H1 (cell line): ENCODE results near the gene SH3PXD2A. TPM values are rescaled to one million over a fixed set of nuclear protein-coding genes. Genes with fewer than 3 reads are reported as not detected.

Experiments
- CTCF ChIA-PET: fragments of 300-600 bp; sonication (Branson Sonifier 250); formaldehyde crosslinking; loops from one replicate; lab custom pipeline; 2021; ENCODE audit not compliant: partially characterized antibody; lab: Charles Lee
- POLR2A ChIA-PET: fragments of 300-600 bp; sonication (Branson Sonifier 250); formaldehyde crosslinking; loops from one replicate; lab custom pipeline; 2021; ENCODE audit warnings: inconsistent platforms; ENCODE audit not compliant: partially characterized antibody; lab: Charles Lee
- DNase-seq, 2 experiments: peaks; one replicate each; pipeline versions ENCODE4 v3.0.0 to v3.0.0-alpha.2; 2010 to 2022; ENCODE audit warnings: low spot score in 2 of 2, low read depth in 1 of 2, mixed read lengths in 1 of 2
- FAIRE-seq: peaks from 2 replicates; lab custom pipeline; 2011; peaks lifted over from hg19 to GRCh38; lab: Jason Lieb, UNC
- H2AFZ ChIP-seq: 2 replicates; pipeline ENCODE4 v1.8.1; 2012; ENCODE audit warnings: low read length, inconsistent platforms
- H2AK5ac ChIP-seq: 2 replicates; pipeline ENCODE4 v1.6.1; 2013; ENCODE audit warnings: low read depth, low read length
- H2BK120ac ChIP-seq: replicated peaks from 2 replicates; pipeline ENCODE3; 2013; ENCODE audit warnings: low read depth, low read length, inconsistent platforms
- H2BK12ac ChIP-seq: 2 replicates; pipeline ENCODE4 v1.6.1; 2013; ENCODE audit warnings: low read depth, low read length
- H2BK15ac ChIP-seq: 2 replicates; pipeline ENCODE4 v1.6.1; 2013; ENCODE audit warnings: low read length
- H2BK20ac ChIP-seq: 2 replicates; pipeline ENCODE4 v1.6.1; 2013; ENCODE audit warnings: low read length
- H2BK5ac ChIP-seq: 2 replicates; pipeline ENCODE4 v1.6.1; 2013; ENCODE audit warnings: low read depth, low read length
- H3K14ac ChIP-seq: 2 replicates; pipeline ENCODE4 v1.6.1; 2013; ENCODE audit warnings: inconsistent platforms; ENCODE audit not compliant: insufficient read length
- H3K18ac ChIP-seq: 2 replicates; pipeline ENCODE4 v1.6.1; 2013; ENCODE audit warnings: low read length; ENCODE audit errors: extremely low read depth
- H3K23ac ChIP-seq: 2 replicates; pipeline ENCODE4 v1.6.1; 2013; ENCODE audit warnings: inconsistent platforms; ENCODE audit not compliant: insufficient read length
- H3K23me2 ChIP-seq: 2 replicates; pipeline ENCODE4 v1.6.1; 2013; ENCODE audit warnings: low read depth, low read length
- H3K27ac ChIP-seq: 2 replicates; pipeline ENCODE4 v1.6.1; 2011; ENCODE audit warnings: low read depth, low read length, inconsistent platforms
- H3K27me3 ChIP-seq, 4 experiments: replicated peaks in 1 of 4; 1 replicate in 1 of 4; 2 replicates in 3 of 4; pipeline versions ENCODE4 v1.6.1 to v1.8.1; 2011 to 2013; ENCODE audit warnings: low read length in 3 of 4, mild to moderate bottlenecking in 3 of 4, inconsistent platforms in 2 of 4, mixed read lengths in 2 of 4, moderate library complexity in 1 of 4; ENCODE audit not compliant: control insufficient read depth in 3 of 4, insufficient read depth in 3 of 4; ENCODE audit errors: extremely low read depth in 1 of 4
- H3K36me3 ChIP-seq, 4 experiments: 2 replicates each; pipeline versions ENCODE4 v1.6.1 to v1.8.1; 2011 to 2013; ENCODE audit warnings: mild to moderate bottlenecking in 4 of 4, low read length in 3 of 4, moderate library complexity in 2 of 4, control low read depth in 1 of 4, inconsistent platforms in 1 of 4; ENCODE audit not compliant: insufficient read depth in 4 of 4, control insufficient read depth in 2 of 4
- H3K4ac ChIP-seq: replicated peaks from 2 replicates; pipeline ENCODE3; 2013; ENCODE audit warnings: low read length, low read depth, mixed read lengths, inconsistent platforms; ENCODE audit not compliant: insufficient read length
- H3K4me1 ChIP-seq, 4 experiments: replicated peaks in 1 of 4; 1 replicate in 1 of 4; 2 replicates in 3 of 4; pipeline versions ENCODE4 v1.6.1 to v1.8.1; 2011 to 2013; ENCODE audit warnings: low read length in 3 of 4, inconsistent platforms in 2 of 4, mixed read lengths in 1 of 4; ENCODE audit not compliant: insufficient read depth in 4 of 4, control insufficient read depth in 3 of 4
- H3K4me2 ChIP-seq, 2 experiments: 2 replicates each; pipeline versions ENCODE4 v1.6.1 to v1.8.1; 2011 to 2013; ENCODE audit warnings: low read depth in 2 of 2, low read length in 2 of 2, control low read depth in 1 of 2, inconsistent platforms in 1 of 2, mild to moderate bottlenecking in 1 of 2; ENCODE audit not compliant: insufficient read depth in 1 of 2
- H3K4me3 ChIP-seq, 4 experiments: fragments of 200-600, 300-600 bp in 1 of 4; sonication (generic), shearing (Covaris generic), sonication (Bioruptor Twin) in 1 of 4; 2 replicates each; pipeline versions ENCODE4 v1.5.1 to v1.8.1; 2011 to 2016; ENCODE audit warnings: low read length in 4 of 4, low read depth in 3 of 4, control low read depth in 2 of 4, inconsistent platforms in 2 of 4, mild to moderate bottlenecking in 2 of 4, mixed read lengths in 1 of 4, moderate library complexity in 1 of 4; ENCODE audit not compliant: insufficient read depth in 2 of 4; ENCODE audit errors: extremely low read depth in 1 of 4
- H3K56ac ChIP-seq: replicated peaks from 2 replicates; pipeline ENCODE3; 2013; ENCODE audit warnings: low read depth, mild to moderate bottlenecking, mixed read lengths, low read length, inconsistent platforms; ENCODE audit not compliant: insufficient read length
- H3K79me1 ChIP-seq: 2 replicates; pipeline ENCODE4 v1.6.1; 2013; ENCODE audit warnings: low read depth, low read length, control low read depth
- H3K79me2 ChIP-seq, 2 experiments: 2 replicates each; pipeline versions ENCODE4 v1.6.1 to v1.8.1; 2012 to 2013; ENCODE audit warnings: low read length in 2 of 2, mild to moderate bottlenecking in 2 of 2, inconsistent platforms in 1 of 2; ENCODE audit not compliant: insufficient read depth in 2 of 2, control insufficient read depth in 1 of 2
- H3K9ac ChIP-seq, 4 experiments: replicated peaks in 1 of 4; 1 replicate in 1 of 4; 2 replicates in 3 of 4; pipeline versions ENCODE4 v1.6.1 to v1.8.1; 2011 to 2013; ENCODE audit warnings: low read depth in 3 of 4, low read length in 3 of 4, control low read depth in 2 of 4, mild to moderate bottlenecking in 2 of 4, moderate library complexity in 2 of 4, inconsistent platforms in 1 of 4; ENCODE audit errors: extremely low read depth in 1 of 4
- H3K9me3 ChIP-seq, 2 experiments: 2 replicates each; pipeline versions ENCODE4 v1.6.1 to v1.8.1; 2012 to 2013; ENCODE audit warnings: mild to moderate bottlenecking in 2 of 2, moderate library complexity in 2 of 2, control low read depth in 1 of 2, inconsistent platforms in 1 of 2, low read depth in 1 of 2, low read length in 1 of 2, mixed read lengths in 1 of 2; ENCODE audit not compliant: insufficient read depth in 2 of 2
- H4K20me1 ChIP-seq, 2 experiments: replicated peaks in 1 of 2; 2 replicates each; pipeline versions ENCODE3 to v1.8.1; 2011 to 2013; ENCODE audit warnings: inconsistent platforms in 2 of 2, low read length in 2 of 2, mild to moderate bottlenecking in 1 of 2; ENCODE audit not compliant: insufficient read depth in 2 of 2, control insufficient read depth in 1 of 2
- H4K5ac ChIP-seq: 2 replicates; pipeline ENCODE4 v1.6.1; 2013; ENCODE audit warnings: low read length, low read depth, mixed read lengths, inconsistent platforms; ENCODE audit not compliant: insufficient read length
- H4K8ac ChIP-seq: 2 replicates; pipeline ENCODE4 v1.8.0; 2013; ENCODE audit warnings: mild to moderate bottlenecking, moderate library complexity, low read length, inconsistent platforms; ENCODE audit not compliant: insufficient read depth; ENCODE audit errors: extremely low read depth
- H4K91ac ChIP-seq: replicated peaks from 2 replicates; pipeline ENCODE3; 2013; ENCODE audit warnings: low read length, mixed read lengths, inconsistent platforms; ENCODE audit not compliant: insufficient read length
- BRCA1 ChIP-seq: IDR thresholded peaks from 2 replicates; pipeline ENCODE4 v1.6.1; 2012; ENCODE audit warnings: low read depth, low read length, improper control_type of control experiment
- CREB1 ChIP-seq: IDR thresholded peaks from 2 replicates; pipeline ENCODE4 v1.6.1; 2012; ENCODE audit warnings: inconsistent platforms
- EGR1 ChIP-seq: IDR thresholded peaks from 2 replicates; pipeline ENCODE4 v1.6.1; 2011; ENCODE audit warnings: low read depth, low read length, borderline replicate concordance
- EZH2 ChIP-seq: fragments of 200-600 bp; sonication (generic); IDR thresholded peaks from 2 replicates; pipeline ENCODE4 v1.7.1; 2012; ENCODE audit warnings: low read depth, mild to moderate bottlenecking, moderate library complexity, low read length, inconsistent platforms; ENCODE audit not compliant: severe bottlenecking
- HDAC6 ChIP-seq: IDR thresholded peaks from one replicate; pipeline ENCODE4 v1.7.1; 2012; ENCODE audit warnings: low read depth, mild to moderate bottlenecking, inconsistent platforms, low read length, moderate library complexity
- JUN ChIP-seq: IDR thresholded peaks from 2 replicates; pipeline ENCODE4 v1.6.1; 2011; ENCODE audit warnings: low read depth, mild to moderate bottlenecking, improper control_type of control experiment, low read length
- POLR2AphosphoS5 ChIP-seq: IDR thresholded peaks from 2 replicates; pipeline ENCODE4 v1.6.1; 2011; ENCODE audit warnings: low read depth, low read length
- SIN3A ChIP-seq, 2 experiments: IDR thresholded peaks in 1 of 2; conservative IDR thresholded peaks in 1 of 2; 2 replicates each; pipeline ENCODE4 v1.6.1; 2011 to 2012; ENCODE audit warnings: low read length in 2 of 2, improper control_type of control experiment in 1 of 2, low read depth in 1 of 2, mild to moderate bottlenecking in 1 of 2
- ZNF274 ChIP-seq: IDR thresholded peaks from 2 replicates; pipeline ENCODE4 v1.7.0; 2012; ENCODE audit warnings: low read length, borderline replicate concordance; ENCODE audit errors: extremely low read depth
- WGBS, 2 experiments: shearing (Covaris generic) in 1 of 2; methylation state at CpG; one replicate each; pipeline versions ENCODE4 v1.1.6 to v1.1.7; 2013 to 2015; ENCODE audit warnings: low lambda C conversion rate in 2 of 2, mixed read lengths in 2 of 2, inconsistent platforms in 1 of 2, low coverage in 1 of 2, missing lambda C conversion rate in 1 of 2; ENCODE audit not compliant: insufficient replicate concordance in 2 of 2, insufficient coverage in 1 of 2, insufficient read length in 1 of 2; ENCODE audit errors: extremely low coverage in 1 of 2, missing lambda C conversion rate in 1 of 2; 5-methylcytosine and 5-hydroxymethylcytosine counted together
- polyA plus RNA-seq, 7 experiments: library from polyadenylated mRNA; depleted of rRNA in 3 of 7; stranded (reverse) in 5 of 7; unstranded in 2 of 7; fragments of >200 nt in 5 of 7; fragments of 200-250 nt in 2 of 7; gene quantifications; 1 replicate in 5 of 7; 2 replicates in 1 of 7; 4 replicates in 1 of 7; pipeline versions ENCODE4 v1.2.1 to v1.2.3, GENCODE V29; 2011 to 2013; ENCODE audit warnings: missing spikeins in 2 of 7, mixed read lengths in 2 of 7
- total RNA-seq: library from RNA; stranded (reverse); fragmentation: NEBNext Ultra II Directional; extraction: Animal tissue kit (Norgen Biotek cat#: 25700); gene quantifications from 2 replicates; pipeline ENCODE4 v1.2.1, GENCODE V29; 2021
- TF ChIP-seq, protein P1 (sequence below): IDR thresholded peaks from 2 replicates; pipeline ENCODE4 v1.6.1; 2012; ENCODE audit warnings: low read length, inconsistent platforms
- TF ChIP-seq, protein P2 (sequence below): IDR thresholded peaks from 2 replicates; pipeline ENCODE4 v1.6.1; 2012; ENCODE audit warnings: inconsistent platforms

The SH3PXD2A gene
- total and polyA plus RNA-seq, 2 of the 8 experiments (the other 6 are each of a cell fraction or from before 2014, with no cell fraction given), result 5.4 to 16.3 TPM

DNA sequence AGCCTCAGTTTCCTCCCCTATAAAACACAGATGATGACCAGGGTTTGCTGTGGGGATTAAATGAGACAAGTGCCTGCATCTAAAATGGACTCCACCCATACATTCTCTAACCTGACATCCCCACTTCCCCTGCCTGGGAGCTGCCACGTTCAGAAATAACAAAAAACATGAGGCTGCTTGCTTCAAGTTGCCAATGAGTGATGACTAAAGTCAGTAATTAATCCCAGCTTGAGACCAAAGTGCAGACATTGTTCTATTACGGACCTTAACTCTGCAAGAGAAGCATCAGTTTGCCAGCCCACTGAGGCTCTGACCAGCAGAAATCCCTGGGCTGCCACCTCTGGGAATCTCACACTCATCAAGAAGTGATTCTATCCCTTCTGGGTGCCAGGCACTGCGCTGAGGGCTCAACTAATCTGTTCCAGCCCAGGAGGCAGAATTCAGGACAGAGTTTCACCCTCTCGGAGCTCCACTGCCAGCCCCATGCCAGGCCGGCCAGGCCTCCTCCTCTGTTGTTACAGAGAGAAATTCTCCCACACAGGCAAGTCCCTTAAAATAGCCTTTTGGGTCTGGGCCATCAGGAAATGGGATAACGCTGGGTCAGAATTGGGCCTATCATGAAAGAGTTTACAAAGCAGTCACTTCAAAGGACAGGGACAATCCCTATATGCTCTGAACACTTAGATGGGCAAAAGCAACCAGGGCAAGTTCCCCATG, 11.4 kb downstream of the SH3PXD2A start:
- no peaks in the 10 kb centered on the region for H3K9me3 ChIP-seq
- H2BK5ac ChIP-seq, result no peak overlapping the region
- no peak overlapping the region for H3K4me3 ChIP-seq
- H2BK20ac ChIP-seq, result 0 out of 2 replicates have a peak overlapping the region, but pooled peaks have one; percentile 32
- no peaks in the 10 kb centered on the region for H3K27me3 ChIP-seq
- peak overlapping the region; percentile 72; the same call in 1 of the 2 replicates for H2BK15ac ChIP-seq
- H3K23me2 ChIP-seq, result no peaks in the 10 kb centered on the region
- H4K20me1 ChIP-seq, result no peaks in the 10 kb centered on the region
- H3K14ac ChIP-seq, result no peak overlapping the region
- no peak overlapping the region for H4K91ac ChIP-seq
- WGBS, 2 experiments, result 89% methylated on average over 6 of the region's 6 CpGs; no CpG with 5 or more reads in 1 of the 2 experiments
- no peaks in the 10 kb centered on the region for H3K36me3 ChIP-seq
- no peak overlapping the region for H2BK12ac ChIP-seq
- H4K8ac ChIP-seq, result no peak overlapping the region; the same call in 1 of the 2 replicates
- no peak overlapping the region for H3K27ac ChIP-seq
- ChIA-PET POLR2A (interaction anchor here (1.4 kb wide), 1 partner anchor 11 kb away, joined by 6 read pairs; the partner anchor contains the start of gene SH3PXD2A), CTCF (interaction anchor here (0.7 to 2.9 kb wide), 7 partner anchors 11 to 107 kb away, joined by 3 to 14 read pairs (median 3); partner anchors contain the start of gene SH3PXD2A)
- H3K9ac ChIP-seq, result no peak overlapping the region
- no peak overlapping the region for H3K18ac ChIP-seq
- H2BK120ac ChIP-seq, result no peak overlapping the region
- no peak overlapping the region for H2AK5ac ChIP-seq
- no peaks in the 10 kb centered on the region for H3K79me1 ChIP-seq
- H3K56ac ChIP-seq, result no peak overlapping the region
- H2AFZ ChIP-seq, result no peak overlapping the region
- no peaks in the 10 kb centered on the region for H3K79me2 ChIP-seq
- H3K23ac ChIP-seq, result no peak overlapping the region
- H3K4ac ChIP-seq, result no peak overlapping the region
- H3K4me2 ChIP-seq, result no peak overlapping the region
- no peak for DNase-seq
- FAIRE-seq, result no peak
- no peak overlapping the region for H4K5ac ChIP-seq
- peaks cover 15 to 23% (median 18%) of the 10 kb centered on the region in 4 experiments for H3K4me1 ChIP-seq
- TF ChIP-seq, protein P1, sequence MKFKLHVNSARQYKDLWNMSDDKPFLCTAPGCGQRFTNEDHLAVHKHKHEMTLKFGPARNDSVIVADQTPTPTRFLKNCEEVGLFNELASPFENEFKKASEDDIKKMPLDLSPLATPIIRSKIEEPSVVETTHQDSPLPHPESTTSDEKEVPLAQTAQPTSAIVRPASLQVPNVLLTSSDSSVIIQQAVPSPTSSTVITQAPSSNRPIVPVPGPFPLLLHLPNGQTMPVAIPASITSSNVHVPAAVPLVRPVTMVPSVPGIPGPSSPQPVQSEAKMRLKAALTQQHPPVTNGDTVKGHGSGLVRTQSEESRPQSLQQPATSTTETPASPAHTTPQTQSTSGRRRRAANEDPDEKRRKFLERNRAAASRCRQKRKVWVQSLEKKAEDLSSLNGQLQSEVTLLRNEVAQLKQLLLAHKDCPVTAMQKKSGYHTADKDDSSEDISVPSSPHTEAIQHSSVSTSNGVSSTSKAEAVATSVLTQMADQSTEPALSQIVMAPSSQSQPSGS, result no peak
- TF ChIP-seq, protein P2, sequence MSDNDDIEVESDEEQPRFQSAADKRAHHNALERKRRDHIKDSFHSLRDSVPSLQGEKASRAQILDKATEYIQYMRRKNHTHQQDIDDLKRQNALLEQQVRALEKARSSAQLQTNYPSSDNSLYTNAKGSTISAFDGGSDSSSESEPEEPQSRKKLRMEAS, result no peak
- TF ChIP-seq CREB1 (no peak), BRCA1 (no peak), ZNF274 (no peak), JUN (no peak), POLR2AphosphoS5 (no peak), EZH2 (no peak), SIN3A (conservative IDR thresholded peaks at IDR 0.05 in 1 of 2, IDR thresholded peaks at IDR 0.05 in 1 of 2; ENCODE audit: low read depth in 1 of 2, low read length in 2 of 2) (no peak), HDAC6 (no peak), EGR1 (no peak)
